Measurements from ENCODE around the gene ZNF750. TPM values are rescaled to one million over a fixed set of nuclear protein-coding genes. Genes with fewer than 3 reads are reported as not detected.
"Not testable (repeated sequence)": the region's sequence is repeated elsewhere in the genome, so short reads cannot be mapped to it uniquely, and the experiment has no call there.

Gene ZNF750
- total RNA-seq, 2 donors from 2014 or later: not detected

GRCh38 chr17:82786427-82786826 lies 53.4 kb downstream of the ZNF750 start:
- Histone ChIP-seq H3K9me3 (no peaks in the 10 kb centered on the region), H3K4me1 (peaks cover 0 to 12% of the 10 kb centered on the region in 2 donors), H3K36me3 (peaks cover 14% of the 10 kb centered on the region), H3K27me3 (no peaks in the 10 kb centered on the region), H3K4me3 (no peak overlapping the region), H3K27ac (no peak overlapping the region)
- DNase-seq (ENCODE audit: low spot score): no peak
- no peak for TF ChIP-seq CTCF (IDR thresholded peaks at IDR 0.05)

DNA sequence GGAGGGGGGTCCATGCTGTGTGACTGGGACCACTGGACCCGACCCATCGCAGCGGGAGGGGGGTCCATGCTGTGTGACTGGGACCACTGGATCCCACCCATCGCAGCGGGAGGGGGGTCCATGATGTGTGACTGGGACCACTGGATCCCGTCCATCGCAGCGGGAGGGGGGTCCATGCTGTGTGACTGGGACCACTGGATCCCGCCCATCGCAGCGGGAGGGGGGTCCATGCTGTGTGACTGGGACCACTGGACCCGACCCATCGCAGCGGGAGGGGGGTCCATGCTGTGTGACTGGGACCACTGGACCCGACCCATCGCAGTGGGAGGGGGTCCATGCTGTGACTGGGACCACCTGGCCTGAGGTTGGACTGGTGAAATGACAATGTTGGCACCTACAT lies 54.2 kb downstream of the ZNF750 start:
- H3K27ac ChIP-seq; H3K27me3 ChIP-seq; H3K4me3 ChIP-seq; H3K9me3 ChIP-seq; DNase-seq (ENCODE audit: low spot score): not testable (repeated sequence)
- Histone ChIP-seq H3K4me1 (peaks cover 0 to 12% of the 10 kb centered on the region in 2 donors), H3K36me3 (peaks cover 14% of the 10 kb centered on the region)

DNA sequence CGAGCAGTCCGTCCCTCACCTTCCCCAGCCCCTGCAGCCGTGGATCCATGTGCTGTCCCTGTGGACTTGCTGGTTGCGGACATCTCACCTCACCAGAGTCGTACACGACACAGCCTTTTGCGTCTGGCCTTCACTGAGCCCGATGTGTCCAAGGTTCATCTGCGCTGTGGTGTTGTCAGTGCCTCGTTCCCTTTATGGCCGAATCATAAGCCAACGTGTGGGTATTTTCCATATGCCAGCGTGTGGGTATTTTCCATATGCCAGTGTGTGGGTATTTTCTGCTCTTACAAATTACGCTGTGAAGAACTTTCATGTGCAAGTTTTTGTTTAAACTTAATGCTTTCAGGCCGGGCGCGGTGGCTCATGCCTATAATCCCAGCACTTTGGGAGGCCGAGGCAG lies 56.3 kb downstream of the ZNF750 start:
- no peak overlapping the region for H3K27ac ChIP-seq
- no peak for TF ChIP-seq CTCF (IDR thresholded peaks at IDR 0.05)
- H3K9me3 ChIP-seq: no peaks in the 10 kb centered on the region
- no peaks in the 10 kb centered on the region for H3K4me1 ChIP-seq
- no peak for DNase-seq (ENCODE audit: low spot score)
- peaks cover 14% of the 10 kb centered on the region for H3K36me3 ChIP-seq
- no peaks in the 10 kb centered on the region for H3K27me3 ChIP-seq
- H3K4me3 ChIP-seq: no peak overlapping the region

DNA sequence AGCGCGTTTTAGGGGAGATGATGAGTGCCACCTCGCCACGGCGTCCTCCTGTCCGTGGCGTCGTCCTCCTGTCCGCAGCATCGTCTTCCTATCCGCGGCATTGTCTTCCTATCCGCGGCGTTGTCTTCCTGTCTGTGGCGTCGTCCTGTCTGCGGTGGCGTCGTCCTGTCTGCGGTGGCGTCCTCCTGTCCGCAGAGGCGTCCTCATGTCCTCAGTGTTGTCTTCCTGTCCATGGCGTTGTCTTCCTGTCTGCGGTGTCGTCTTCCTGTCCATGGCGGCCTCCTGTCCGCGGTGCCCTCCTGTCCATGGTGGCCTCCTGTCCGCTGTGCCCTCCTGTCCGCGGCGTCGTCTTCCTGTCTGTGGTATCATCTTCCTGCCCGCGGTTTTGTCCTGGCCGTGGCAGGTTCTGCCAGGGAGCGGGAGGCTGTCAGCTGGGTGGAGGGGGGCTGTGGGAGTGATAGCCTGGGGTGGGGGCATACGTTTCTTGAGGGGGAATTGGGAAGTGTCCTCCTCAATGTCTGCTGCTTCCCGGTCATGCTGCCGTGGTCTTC lies 57.1 kb downstream of the ZNF750 start:
- H3K36me3 ChIP-seq: peaks cover 14% of the 10 kb centered on the region
- DNase-seq (ENCODE audit: low spot score): no peak
- no peaks in the 10 kb centered on the region for H3K4me1 ChIP-seq
- no peaks in the 10 kb centered on the region for H3K9me3 ChIP-seq
- peak overlapping the region in 1 of 2 donors; percentile 16 for H3K27ac ChIP-seq
- H3K27me3 ChIP-seq: no peaks in the 10 kb centered on the region
- TF ChIP-seq CTCF (IDR thresholded peaks at IDR 0.05): no peak
- H3K4me3 ChIP-seq: no peak overlapping the region

- Histone ChIP-seq H3K27ac (peak overlapping the region in 1 of 2 donors; percentile 6), H3K9me3 (no peaks in the 10 kb centered on the region), H3K27me3 (no peaks in the 10 kb centered on the region), H3K36me3 (peaks cover 14% of the 10 kb centered on the region), H3K4me3 (no peak overlapping the region), H3K4me1 (no peaks in the 10 kb centered on the region)
- DNase-seq (ENCODE audit: low spot score): peak; percentile 82
- TF ChIP-seq CTCF (IDR thresholded peaks at IDR 0.05): peak; percentile 94 to 97
Observed at GRCh38 chr17:82781894-82782274, 57.9 kb downstream of the ZNF750 start.

- no peak for TF ChIP-seq CTCF (IDR thresholded peaks at IDR 0.05)
- Histone ChIP-seq H3K36me3 (peaks cover 14% of the 10 kb centered on the region), H3K27ac (no peak overlapping the region), H3K4me1 (no peaks in the 10 kb centered on the region), H3K4me3 (no peak overlapping the region), H3K9me3 (no peaks in the 10 kb centered on the region), H3K27me3 (no peaks in the 10 kb centered on the region)
- DNase-seq (ENCODE audit: low spot score): no peak
Observed at GRCh38 chr17:82780971-82781893, 58.6 kb downstream of the ZNF750 start.
